Non-pigmented ciliary epithelial cell (primary cell): ENCODE data around the gene ZBTB7B.

Experiments used
- DNase-seq: peaks from one replicate; pipeline ENCODE4 v3.0.0-alpha.2; 2010; ENCODE audit warnings: low read depth

ZBTB7B gene

GRCh38 chr1:155038602-155039307 is 36.2 kb downstream of the ZBTB7B start:
- DNase-seq = no peak

DNA sequence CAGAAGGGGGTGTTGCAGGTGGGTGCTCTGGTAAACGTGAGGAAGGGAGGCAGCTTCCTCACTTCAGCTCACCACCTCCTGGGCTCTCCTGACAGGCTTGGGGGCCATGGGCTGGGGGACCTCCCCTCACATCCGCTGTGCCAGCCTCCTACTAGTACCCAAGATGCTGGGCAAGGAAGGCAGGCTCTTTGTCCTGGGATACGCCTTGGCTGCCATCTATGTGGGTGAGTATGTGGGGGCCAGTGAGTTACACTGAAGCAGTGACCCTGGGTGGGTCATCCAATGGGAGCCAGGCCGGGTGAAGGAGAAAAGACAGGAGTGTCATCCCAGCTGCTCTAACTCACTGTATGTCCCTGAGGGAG is 36.7 kb downstream of the ZBTB7B start:
- no peak for DNase-seq

GRCh38 chr1:155040358-155041093 is 37.9 kb downstream of the ZBTB7B start:
- no peak for DNase-seq

DNA sequence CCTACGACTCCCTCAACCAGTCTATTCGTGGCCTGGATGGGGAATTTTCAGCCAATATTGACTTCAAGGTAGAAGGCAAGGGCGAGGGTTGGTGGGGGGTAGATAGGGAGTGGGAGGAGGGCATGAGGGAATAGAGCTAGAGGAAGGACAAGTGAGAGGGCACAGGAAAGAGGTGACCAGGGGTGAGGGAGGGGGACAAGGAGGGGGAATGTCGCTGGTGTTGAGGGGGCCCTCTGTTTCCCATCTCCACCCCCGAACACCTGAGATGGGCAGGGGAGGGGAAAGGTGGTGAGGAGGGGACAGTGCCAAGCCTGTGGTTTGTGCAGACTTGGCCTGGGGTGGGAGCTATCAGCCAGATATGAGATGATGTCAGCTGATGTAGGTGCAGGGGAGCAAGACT is 40.2 kb downstream of the ZBTB7B start:
- no peak for DNase-seq

GRCh38 chr1:155043301-155043702 is 40.7 kb downstream of the ZBTB7B start:
- no peak for DNase-seq

- DNase-seq = no peak
Measured at GRCh38 chr1:155043793-155044192, 41.2 kb downstream of the ZBTB7B start.

DNA sequence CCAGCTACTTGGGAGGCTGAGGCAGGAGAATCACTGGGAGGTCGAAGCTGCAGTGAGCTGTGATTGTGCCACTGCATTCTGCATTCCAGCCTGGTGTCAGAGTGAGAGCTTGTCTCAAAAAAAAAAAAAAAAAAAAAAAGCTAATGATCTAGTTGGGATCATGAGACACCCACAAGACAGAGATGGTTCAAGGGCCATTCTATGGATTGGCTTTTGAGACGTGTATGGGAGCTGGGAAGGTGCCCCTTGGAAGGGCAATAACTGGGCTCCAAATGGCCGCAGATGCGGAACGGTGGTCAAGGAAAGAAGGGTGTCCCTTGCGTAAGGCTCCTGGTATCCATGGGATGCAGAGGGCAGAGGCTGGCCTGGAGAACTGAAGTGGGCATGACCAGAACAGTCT is 41.8 kb downstream of the ZBTB7B start:
- DNase-seq = no peak

DNA sequence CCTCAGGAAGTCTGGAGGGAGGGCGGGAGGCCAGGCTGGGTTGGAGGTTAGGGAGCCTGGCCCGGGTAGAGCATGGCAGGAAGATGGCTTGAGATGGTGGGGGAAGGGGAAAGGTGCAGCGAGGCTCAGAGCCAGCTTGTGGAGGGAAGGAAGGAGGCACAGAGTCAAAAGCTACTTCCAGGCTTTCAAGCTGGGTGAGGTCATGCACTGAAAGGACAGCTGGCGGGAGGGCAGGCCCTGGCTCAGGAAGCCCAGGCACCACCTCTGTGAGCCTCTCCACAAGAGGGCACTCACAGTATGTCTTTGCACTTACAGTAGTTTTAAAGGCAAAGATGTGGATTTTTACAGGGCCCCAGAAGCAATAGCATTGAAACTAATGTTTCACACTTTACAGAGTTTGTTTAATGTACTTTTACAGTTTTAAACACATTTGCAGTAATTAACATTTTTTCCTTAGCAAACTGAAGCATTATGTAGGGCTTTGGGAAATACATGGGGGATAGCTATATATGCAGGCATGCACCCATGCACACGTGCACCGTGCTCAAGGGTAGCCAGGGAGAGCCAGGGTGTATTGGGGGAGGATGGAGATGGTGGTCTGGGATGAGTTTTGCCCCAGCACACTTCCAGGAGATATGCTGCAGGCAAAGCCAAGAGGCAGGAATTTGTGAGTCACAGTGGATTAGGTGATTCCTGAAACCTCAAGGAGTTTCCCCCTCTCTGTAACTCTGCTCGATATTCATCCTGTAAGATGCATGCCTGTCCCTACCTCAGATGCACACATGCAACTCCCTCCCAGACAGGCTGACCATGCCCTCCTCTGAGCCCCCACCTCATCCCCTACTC is 42.4 kb downstream of the ZBTB7B start:
- DNase-seq = no peak

DNA sequence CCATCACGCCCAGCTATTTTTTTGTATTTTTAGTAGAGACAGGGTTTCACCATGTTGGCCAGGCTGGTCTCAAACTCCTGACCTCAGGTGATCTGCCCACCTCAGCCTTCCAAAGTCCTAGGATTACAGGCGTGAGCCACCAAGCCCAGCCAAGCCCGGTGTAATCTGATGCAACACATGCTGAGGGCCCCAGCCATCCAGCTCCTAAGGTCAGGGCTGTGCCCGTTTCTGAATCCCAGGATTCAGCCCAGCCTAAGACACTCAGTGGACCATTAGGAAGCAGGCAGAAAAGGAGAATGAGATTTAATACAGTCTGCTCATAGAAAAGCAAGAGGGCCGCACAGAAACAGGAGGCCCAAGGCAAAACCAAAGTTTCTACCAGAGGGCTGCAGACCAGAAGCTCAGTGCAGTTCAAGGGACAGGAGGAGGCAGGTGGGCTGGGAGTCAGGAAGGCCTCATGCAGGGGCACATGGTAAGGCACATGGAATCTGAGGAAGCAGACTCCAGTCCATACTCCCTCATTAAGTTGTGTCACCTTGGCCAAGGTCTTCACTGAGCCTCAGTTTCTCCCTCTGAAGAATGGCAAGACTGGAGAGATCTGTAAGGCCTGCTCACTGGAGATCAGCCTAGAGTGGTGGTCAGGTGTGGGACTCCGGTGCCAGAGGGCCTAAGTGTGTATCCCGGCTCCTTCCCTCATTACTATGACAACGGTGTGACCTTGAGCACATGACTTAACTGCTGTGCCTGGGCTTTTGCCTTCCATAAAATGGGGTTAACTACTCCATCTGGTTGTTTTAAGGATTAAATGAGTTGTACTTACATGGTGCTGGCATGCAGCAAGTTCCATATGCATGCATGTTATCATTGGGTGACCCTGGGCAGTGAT is 46.1 kb downstream of the ZBTB7B start:
- no peak for DNase-seq

DNA sequence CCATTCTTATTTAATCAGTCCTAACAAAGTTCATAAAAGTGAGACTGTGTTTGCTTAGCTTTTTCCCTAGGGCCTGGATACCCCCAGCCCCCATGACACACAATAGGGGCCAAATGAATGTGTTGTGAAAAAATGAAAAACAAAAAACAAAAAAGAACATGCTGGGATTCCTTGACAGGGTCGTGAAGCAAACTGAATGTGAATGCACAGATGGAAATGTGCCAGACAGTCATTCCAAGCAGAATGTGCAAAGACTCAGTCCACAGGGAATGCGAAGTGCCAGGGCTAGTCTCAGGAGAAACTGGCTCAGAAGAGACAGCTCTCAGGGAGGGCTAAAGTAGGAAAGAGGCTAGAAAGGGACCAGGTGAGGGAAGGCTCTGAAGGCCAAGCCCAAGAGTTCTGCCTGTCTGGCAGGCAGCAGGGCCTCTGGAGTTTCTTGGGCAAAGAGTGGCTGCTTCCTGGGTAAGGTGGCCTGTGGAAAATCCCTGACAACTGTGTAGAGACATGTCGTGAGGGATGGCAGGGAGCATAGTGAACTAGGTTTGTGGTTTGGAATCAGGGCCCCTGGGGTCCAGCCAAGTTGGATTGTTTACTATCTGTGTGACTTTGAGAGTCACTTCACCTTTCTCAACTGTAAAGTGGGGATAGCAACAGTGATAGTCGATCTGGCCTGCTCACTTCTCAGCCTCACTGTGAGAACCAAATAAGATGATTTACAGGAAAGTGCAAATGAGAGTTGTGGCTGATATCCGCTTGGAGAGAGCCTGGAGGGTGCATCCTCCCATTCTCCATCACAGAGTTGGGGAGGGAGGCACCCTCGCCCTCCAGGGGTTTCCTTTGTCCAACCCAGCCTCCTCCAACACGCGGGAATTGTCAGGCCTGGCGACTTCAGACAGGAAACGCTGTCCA is 47.3 kb downstream of the ZBTB7B start:
- DNase-seq = no peak

DNA sequence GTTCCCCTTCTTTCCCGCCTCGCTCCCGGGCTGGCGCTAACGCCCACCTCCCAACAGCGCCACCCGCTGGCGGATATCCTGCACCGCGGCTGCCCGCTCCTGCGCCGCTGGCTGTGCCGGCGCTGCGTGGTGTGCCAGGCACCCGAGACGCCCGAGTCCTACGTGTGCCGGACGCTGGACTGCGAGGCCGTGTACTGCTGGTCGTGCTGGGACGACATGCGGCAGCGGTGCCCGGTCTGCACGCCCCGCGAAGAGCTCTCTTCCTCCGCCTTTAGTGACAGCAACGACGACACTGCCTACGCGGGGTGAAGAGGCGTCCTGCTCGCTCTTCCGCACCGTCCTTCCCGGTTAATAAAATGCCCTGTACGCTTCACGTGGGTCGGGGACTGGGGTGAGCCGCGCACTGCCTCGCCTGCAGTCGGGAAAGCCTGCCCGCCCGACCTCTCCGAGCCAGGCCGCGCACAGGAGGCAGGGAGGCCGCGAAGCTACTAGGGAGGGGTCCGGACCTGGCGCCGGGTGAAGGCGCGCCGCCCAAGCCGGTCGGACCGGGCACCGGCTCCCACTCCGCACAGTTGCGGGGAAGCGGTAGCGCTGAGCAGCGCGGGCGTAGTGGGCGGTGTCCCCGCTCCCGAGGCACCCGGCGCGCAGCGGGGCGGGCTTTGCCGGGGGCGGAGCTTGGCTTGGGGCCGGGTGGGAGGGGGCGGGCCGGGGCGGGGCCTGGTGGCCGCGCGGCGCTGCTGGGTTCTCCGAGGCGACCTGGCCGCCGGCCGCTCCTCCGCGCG is 48.1 kb downstream of the ZBTB7B start, which contains the start of gene ADAM15:
Gene ADAM15 (plus strand): TSS at position 757 of the 782 bp plus-strand sequence. CDS start 71 bp downstream, outside the sequence.
- DNase-seq = no peak

GRCh38 chr1:155051342-155051776 is 48.8 kb downstream of the ZBTB7B start:
- no peak for DNase-seq

GRCh38 chr1:155051777-155052398 is 49.3 kb downstream of the ZBTB7B start:
- no peak for DNase-seq

DNA sequence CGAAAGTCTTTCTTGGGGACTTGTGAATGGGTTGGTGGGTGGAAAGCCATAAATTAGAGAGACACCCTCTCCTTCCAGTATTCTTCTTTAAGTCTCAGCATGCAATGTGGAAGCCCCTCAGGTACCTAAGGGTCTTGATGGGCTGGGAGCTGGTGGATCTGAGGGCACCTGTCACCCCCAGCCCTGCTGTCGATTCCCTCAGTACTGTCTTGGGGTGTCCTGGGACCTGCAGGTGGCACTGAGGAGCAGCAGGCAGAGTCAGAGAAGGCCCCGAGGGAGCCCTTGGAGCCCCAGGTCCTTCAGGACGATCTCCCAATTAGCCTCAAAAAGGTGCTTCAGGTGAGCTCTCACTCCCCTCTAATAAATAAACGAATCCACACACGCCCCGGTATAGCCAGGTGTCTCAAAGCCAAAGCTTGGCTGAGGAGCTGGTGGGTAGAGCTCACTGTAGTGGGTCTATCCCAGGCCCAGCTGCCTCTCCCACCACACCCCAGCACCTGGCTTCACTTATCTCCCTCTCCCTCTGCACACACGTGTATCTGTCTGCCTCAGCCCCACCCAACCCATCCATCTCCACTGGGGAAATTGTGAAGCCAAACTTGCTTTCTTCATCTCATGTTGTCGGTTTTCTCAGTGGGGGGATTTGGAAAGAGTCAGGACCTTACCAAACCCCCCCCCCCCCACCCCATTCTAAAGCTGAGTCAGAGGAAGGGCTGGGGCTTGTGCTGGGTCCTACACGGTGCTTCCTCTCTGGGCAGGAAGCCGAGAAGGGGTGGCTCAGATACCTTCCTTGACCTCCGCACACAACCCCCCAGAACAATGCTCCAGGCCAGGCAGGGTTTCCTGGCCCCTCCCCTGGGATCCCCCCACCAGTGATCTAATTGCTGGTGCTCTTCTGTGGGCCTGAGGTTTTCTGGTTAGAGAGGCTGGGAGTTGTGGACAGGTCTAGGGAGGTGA is 50.1 kb downstream of the ZBTB7B start:
- no peak for DNase-seq

DNA sequence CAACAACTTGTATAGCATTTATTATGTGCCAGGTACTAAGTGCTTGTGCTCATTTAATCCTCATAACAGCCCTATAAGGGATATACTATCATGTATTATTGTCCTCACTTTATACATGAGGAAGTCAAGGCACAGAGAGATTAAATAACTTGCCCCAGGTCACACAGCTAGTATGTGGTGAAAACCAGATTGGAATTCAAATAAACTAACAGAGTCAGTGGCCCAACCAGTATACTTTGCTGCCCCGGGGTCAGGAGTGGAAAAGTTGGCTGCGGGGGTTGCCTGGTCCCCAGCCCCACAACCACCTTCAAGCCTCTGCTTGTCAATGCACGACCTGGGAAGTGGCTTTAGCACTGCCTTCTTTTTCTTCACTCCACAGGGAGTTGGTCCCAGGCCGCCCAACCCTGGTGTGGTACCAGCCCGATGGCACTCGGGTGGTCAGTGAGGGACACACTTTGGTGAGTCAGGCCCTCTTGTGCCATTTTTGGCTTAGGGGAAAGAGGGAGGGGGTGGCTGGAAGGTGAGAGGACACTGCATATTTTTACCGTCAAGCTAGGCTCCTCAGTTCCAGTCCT is 51.0 kb downstream of the ZBTB7B start:
- DNase-seq = no peak

GRCh38 chr1:155057104-155057503 is 54.5 kb downstream of the ZBTB7B start:
- DNase-seq = no peak

DNA sequence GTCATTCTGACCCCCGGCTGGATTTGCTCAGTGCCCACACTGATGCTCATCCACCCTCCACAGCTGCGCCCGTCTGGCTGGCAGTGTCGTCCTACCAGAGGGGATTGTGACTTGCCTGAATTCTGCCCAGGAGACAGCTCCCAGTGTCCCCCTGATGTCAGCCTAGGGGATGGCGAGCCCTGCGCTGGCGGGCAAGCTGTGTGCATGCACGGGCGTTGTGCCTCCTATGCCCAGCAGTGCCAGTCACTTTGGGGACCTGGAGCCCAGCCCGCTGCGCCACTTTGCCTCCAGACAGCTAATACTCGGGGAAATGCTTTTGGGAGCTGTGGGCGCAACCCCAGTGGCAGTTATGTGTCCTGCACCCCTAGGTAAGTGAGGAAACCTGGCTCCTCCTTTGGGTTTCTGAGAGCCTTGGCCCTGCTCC is 55.2 kb downstream of the ZBTB7B start:
- DNase-seq = no peak

- no peak for DNase-seq
Measured at GRCh38 chr1:155060736-155061135, 58.1 kb downstream of the ZBTB7B start.
